ENCODE results near the gene MUS81.

Gene MUS81

DNA sequence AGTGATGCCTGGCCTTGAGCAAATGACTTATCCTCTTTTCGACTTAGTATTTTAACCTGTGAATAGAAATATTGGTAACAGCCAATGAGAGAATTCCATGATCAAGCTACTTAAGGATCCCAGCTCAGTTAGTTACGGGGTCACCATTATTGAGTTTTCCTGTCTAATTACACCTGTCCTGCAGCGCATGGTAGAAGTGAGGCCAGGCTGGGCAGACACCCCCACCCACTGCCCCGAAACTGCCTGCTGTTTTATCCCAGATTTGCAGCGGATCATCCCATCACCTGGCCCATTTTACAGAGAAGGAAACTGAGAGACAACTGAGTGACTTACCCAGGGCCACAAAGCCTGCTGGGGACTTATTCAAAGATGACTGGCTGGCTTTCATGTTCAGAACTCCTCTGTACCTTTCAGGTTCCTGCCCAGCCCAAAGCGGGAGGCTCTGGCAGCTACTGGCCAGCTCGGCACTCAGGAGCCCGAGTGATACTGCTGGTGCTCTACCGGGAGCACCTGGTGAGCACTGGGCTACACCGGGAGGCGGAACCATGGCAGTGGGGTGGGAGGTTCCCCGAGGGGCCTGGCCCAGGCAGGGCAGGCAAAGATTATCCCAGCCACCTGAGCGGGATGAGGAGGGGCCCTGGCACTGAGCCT lies 1.4 kb downstream of the MUS81 start:
- DNase-seq (ENCODE audit: low read depth in 3 of 3), result no peak

DNA sequence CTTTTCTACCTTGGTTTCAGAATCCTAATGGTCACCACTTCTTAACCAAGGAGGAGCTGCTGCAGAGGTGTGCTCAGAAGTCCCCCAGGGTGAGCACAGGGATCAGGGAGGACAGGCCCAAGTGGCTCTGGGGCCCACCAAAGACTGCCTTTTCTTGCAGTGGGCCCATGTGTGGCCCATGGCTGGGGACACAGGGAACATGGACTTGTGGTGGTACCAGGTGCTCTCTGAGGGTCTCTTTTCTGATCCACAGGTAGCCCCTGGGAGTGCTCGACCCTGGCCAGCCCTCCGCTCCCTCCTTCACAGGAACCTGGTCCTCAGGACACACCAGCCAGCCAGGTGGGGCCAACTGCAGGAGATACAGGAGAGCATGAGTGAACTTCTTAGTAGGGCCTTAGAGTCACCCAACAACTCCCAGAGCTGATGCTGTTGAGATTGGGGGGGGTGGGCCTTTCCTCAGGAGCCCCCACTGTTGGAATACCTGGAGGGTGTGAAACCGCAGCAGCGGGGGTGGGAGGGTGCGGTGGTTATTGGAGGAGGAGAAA lies 2.0 kb downstream of the MUS81 start:
- no peak for DNase-seq (ENCODE audit: low read depth in 3 of 3)

DNA sequence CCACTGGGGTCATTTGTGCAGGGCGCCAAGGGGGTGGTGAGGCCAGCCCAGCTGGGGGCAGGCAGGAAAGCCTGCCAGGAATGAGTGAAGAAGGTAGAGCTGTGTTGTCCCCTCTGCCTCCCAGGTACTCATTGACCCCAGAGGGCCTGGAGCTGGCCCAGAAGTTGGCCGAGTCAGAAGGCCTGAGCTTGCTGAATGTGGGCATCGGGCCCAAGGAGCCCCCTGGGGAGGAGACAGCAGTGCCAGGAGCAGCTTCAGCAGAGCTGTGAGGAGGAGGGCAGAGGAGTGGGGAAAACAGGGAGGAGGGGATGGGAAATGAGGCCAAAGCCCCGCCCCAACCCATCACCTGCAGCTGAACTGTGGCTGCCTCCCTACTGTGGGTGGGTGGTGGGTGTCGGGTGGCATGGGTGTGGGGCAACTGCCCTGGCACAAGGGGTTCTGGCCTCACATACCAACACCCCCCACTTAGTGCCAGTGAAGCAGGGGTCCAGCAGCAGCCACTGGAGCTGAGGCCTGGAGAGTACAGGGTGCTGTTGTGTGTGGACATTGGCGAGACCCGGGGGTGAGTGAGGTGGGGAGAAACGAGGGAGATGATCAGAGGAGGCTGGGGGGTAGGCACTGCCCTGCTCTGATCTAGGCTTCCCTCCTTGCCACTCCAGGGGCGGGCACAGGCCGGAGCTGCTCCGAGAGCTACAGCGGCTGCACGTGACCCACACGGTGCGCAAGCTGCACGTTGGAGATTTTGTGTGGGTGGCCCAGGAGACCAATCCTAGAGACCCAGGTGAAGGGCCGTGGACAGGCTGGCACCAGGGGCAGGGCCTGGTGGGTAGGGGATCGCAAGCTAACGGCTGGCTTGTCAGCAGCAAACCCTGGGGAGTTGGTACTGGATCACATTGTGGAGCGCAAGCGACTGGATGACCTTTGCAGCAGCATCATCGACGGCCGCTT lies 3.0 kb downstream of the MUS81 start:
- DNase-seq (ENCODE audit: low read depth in 3 of 3), result no peak

DNA sequence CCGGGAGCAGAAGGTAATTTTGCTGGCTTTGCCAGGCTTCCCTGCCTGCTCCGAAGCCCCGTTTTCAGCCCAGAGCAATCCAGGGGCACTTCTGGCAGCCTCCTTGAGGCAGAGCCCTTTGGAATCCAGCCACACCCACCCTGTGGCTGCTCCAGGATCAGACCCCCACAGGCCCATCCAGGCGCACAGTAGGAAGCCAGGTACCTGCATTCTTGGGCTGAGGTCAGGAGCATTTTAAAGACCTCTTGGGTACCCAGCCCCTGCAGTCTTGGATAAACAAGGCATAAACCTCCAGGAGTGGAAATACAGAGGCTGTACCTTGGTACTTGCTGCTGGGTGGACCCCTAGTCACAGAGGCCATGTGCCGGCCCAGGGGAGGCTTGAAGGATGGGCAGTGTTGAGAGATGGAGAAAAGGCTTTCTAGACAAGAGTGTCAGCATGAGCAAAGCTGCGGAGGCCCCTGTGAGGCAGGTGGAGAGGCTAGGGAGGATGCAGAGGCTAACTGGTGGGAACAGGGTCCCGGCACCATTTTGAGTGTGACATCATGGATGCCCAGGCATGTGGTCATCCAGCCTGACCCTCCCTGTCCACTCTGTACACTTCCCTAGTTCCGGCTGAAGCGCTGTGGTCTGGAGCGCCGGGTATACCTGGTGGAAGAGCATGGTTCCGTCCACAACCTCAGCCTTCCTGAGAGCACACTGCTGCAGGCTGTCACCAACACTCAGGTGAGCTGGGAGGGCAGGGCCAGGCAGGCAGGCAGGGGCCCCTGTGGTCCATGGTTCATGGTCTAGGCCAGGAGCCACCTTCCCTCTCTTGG lies 3.9 kb downstream of the MUS81 start:
- no peak for DNase-seq (ENCODE audit: low read depth in 3 of 3)

DNA sequence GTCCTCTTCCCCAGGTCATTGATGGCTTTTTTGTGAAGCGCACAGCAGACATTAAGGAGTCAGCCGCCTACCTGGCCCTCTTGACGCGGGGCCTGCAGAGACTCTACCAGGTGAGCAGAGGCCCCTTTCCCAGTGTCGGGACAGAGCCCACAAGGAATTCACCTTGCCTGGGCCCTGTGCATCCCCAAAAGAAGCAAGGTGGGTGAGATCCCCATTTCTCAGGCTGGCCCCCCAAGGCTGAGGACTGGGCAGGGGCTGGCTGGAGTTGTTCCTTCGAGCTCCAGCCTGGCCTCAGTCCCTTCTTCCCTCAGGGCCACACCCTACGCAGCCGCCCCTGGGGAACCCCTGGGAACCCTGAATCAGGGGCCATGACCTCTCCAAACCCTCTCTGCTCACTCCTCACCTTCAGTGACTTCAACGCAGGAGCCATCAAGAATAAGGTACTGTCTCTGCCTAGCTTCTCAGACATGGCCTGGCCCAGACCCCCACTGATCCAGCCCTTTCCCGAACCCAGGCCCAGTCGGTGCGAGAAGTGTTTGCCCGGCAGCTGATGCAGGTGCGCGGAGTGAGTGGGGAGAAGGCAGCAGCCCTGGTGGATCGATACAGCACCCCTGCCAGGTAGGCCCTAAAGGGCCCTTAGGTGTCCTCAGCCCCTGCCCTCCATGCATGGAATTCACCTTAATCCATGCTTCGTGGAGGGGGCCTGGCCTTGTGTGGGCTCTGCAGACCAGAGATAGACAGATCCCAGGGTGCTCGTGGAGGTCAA lies 4.7 kb downstream of the MUS81 start:
- no peak for DNase-seq (ENCODE audit: low read depth in 3 of 3)

DNA sequence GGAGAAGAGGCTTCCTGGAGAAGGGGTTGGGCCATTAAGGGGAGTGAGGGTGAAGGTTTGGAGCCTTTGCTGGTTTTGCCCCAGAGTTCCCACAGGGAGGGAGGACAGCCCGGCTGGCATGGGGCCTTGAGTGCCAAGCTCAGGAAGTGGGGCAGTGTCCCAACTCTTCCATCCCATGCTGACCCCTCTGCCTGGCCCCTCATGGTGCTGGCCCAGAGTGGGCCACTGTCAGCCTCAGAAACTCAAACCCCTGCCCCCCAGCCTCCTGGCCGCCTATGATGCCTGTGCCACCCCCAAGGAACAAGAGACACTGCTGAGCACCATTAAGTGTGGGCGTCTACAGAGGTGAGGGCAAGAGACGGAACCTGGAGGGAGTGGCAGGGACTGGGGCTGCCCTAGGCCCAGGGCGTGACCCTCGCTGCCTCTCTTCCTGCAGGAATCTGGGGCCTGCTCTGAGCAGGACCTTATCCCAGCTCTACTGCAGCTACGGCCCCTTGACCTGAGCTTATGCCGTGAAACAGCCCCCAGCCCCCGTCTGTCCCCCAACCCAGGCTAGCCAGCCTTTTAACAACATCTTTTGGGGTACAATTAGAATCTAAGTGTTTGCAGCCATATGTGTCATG lies 5.4 kb downstream of the MUS81 start:
- DNase-seq (ENCODE audit: low read depth in 3 of 3), result no peak

DNA sequence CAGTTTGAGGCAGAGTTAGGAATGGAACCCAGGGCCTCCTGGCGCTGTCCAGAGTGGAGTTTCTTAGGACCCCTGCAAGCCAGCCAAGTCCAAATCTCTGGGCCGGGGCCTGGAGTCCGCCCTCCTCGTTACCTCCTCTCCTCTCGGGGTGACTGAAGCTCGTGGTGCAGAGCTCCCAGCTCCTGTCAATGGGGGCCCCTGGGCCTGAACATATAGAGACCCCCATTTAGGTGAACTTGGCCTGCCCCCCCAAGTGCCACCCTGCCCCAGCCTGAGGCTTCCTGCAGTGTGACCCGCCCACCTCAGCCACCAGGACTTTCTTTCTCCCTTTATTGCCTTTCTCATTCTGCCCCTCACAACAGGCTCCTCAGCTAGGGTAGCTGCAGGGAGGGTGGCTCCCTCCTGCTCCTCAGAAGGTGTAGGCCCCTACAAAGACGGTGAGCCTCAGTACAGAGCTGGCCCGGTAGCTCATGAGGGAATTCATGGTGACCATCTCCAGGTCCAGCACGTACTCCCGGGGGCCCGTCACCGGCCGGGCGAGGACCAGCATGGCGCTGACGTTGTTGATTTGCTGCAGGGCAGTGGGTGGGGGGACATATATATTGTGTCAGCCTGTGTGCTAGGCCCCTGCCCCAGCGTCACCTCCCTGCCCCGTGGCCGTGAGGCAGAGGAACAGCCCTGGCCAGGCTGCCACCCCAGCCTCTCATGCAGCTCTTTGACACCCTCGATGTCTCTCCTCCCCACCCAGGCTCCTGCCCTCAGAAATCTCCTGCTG lies 6.5 kb downstream of the MUS81 start:
- DNase-seq (ENCODE audit: low read depth in 3 of 3), result no peak

DNA sequence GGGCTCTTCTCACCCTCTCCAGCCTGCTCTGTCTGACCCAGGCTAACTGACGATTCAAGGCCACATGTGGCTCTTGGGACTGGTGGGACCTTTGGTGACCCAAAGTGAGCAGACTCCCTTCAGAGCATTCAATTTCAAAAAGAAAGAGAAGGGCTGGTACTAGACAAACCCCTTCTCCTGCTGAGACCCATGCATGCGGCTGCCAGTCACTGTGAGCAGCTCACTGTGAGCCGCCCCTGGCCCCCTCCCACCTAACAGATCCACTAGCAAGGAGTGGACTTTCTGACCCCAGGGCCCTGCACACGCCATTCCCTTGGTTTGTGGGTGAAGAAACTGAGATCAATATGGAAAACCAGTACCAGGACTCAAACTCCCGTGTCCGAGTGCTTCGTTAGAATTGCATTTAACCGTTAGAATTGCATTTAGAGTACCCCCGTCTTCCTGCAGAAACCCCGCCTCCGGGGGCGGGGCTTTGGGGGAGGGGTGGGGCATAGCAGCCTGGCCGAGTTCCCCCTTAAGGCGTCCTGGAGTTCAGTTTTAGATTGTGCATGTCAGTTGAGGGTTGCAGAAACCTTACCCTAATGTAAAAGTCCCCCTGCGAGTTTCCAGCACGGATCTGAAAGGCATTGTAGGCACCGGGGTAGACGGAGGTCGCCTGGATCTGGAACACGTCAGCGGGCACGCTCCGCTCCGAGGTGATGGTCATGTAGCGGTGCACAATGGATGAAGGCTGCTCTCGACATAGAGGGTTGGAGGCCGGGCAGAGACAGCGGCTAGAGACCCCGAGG lies 7.2 kb downstream of the MUS81 start:
- DNase-seq (ENCODE audit: low read depth in 3 of 3), result no peak

DNA sequence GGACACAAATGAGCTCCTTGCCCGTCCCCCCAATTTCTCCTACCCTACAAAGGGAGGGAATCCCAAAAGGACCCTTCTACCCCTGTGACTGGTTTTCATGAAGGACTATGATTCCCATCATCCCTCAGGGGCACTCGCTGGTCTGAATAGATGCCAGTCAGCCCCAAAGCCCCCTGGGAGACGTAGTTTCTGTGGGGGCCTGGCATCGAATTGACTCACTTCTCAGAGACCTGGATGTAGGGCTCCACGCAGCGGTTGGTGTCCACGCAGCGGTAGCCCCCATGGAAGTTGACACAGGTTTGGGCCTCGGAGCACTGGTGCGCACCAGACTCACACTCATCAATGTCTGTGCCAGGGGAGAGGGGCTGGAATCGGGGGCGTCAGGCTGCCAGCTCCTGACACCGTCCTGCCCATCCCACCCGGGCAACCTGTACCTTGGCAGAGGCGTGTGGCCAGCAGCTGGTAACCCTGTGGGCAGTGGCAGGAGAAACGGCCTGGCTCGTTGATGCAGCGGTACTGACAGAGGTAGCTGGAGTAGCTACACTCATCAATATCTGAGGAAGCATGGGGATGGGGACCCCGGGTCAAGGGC lies 7.9 kb downstream of the MUS81 start:
- no peak for DNase-seq (ENCODE audit: low read depth in 3 of 3)

DNA sequence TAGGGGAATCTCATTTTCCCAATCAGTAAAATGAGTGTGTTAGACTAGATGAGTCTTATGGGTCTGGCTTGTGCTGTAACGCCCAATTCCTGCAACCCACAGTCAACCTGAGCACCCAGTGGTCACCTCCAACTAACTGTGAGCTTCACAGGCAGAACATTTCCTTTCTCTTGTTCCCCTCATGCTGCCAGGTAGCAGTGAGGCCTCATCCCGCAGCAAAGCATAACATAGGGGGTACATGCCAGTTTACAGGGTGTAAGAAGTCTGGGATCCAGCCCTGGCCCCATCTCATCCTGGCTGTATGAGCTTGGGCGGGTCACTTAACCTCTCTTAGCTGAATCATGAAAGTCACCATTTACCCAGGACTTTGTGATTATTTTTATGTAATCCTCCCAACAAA lies 8.7 kb downstream of the MUS81 start:
- no peak for DNase-seq (ENCODE audit: low read depth in 3 of 3)

DNA sequence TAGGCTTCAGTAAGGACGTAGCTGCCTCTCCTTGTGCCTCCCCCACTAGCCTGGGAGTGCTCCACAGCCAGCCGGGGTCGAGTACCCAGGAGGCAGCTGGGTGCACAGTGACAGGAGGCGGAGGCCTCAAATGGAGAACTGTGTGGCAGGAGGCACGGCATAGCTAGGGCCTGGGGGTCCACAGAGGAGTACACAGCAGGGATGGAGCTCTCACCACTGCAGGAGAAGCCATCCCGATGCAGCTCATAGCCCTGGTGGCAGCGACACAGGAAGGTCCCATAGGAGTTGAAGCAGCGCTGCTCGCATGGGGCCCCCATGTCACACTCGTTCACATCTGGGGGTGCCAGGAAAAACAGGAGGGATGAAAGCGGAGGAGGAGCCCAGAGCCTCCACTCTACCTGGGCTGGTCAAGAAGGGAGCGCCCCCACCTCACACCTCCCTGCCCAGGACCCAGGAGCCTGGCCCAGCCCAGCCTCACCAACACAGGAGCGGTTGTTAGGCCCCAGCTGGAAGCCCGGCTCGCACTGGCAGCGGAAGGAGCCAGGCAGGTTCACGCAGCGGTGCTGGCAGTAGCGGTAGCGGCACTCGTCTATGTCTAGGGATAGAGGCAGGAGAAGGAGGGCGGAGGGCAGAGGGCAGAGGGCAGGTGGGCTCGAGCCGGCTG lies 9.5 kb downstream of the MUS81 start:
- DNase-seq (ENCODE audit: low read depth in 3 of 3), result no peak

DNA sequence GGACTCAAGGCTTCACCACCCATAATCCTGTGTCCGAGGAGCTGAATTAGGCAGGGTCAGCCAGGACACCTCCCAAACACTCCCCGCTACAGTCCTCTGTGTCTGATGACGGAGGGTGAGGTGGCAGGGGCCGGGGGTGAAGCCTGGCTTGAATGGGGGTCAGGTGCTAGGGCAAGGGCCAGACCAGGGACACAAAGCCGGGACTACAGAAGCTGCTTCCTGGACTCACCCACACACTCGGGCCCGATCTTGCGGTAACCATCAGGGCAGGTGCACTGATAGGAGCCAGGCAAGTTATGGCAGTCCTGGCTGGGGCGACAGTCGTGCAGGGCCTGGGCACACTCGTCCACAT lies 10.1 kb downstream of the MUS81 start:
- no peak for DNase-seq (ENCODE audit: low read depth in 3 of 3)

DNA sequence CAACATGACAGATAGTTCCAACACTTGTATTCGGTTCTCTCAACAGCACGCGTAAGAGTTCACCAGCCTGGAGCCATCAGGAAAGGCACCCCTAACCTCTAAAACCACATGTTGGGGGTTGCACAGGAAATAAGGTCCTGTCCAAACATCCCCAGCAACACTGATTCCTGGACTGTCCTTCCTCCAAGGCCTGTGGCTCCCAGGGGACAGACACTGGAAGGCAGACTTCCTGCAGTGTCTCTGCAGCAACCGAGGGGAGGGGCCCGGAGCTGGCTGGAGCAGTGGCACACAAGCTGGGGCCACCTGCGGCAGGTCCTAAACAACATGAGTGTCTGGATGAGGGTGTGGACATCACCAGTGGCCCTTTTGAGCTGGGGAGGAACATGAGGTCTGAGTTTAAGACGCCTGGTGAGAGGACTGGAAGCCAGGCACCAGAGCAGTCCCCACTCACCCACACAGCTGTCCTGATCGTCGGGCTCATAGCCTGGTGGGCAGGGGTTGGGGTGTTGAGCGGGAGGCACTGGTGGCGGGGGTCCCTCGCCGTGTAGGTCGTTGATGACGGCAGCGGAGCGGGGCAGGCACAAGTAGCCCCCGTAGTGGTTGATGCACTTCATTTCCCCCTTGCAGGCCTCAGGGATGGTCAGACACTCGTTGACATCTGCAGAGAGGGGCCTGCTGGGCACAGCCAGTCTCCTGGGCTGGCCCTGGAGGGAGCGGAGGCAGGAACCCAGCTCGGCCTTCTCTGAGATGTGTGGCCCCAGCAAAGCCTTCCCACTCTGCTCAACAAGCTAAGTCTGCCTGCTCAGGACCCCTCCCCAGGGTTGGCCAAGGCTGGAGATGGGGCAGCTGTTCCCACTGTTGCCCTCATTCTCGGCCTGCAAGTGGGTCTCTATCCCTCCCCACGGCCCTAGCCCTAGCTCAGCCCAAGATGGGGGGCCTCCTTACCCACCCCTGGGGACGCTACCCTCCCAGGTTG lies 10.8 kb downstream of the MUS81 start:
- no peak for DNase-seq (ENCODE audit: low read depth in 3 of 3)

DNA sequence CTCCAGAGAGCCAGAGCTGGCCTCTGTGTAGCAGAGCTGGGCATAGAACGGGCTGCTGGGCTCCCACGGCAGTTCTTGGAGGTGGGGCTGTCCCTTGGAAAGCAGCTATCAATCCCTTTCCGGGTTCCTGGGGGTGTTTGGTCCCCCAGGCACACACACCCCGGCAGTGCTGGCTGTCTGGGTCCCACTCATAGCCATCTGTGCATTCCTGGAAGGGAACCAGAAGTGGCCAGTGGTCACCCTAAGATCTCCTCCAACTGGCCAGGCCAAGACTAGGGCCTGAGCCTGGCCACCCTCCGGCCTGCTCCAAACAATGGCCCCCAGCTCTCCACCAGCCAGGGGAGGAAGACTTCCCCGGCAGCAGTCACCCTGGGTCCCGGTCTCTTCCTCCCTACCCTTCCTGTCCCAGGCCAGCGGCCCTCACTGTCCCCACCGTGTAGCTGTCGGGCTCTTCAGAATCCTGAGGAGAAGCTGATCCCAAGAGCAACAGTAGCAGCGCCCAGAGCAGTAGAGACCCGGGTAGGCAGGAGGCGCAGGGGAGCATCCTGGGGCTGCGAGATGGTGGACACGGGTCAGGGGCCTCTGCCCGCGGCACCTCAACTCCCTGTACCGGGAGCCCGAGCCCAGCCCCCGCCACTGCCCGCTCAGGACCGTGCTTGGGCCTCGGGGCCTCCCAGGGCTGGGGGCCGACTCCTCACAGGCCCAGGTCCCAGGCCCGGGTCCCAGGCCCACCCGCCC lies 11.7 kb downstream of the MUS81 start:
- DNase-seq (ENCODE audit: low read depth in 3 of 3), result no peak

DNA sequence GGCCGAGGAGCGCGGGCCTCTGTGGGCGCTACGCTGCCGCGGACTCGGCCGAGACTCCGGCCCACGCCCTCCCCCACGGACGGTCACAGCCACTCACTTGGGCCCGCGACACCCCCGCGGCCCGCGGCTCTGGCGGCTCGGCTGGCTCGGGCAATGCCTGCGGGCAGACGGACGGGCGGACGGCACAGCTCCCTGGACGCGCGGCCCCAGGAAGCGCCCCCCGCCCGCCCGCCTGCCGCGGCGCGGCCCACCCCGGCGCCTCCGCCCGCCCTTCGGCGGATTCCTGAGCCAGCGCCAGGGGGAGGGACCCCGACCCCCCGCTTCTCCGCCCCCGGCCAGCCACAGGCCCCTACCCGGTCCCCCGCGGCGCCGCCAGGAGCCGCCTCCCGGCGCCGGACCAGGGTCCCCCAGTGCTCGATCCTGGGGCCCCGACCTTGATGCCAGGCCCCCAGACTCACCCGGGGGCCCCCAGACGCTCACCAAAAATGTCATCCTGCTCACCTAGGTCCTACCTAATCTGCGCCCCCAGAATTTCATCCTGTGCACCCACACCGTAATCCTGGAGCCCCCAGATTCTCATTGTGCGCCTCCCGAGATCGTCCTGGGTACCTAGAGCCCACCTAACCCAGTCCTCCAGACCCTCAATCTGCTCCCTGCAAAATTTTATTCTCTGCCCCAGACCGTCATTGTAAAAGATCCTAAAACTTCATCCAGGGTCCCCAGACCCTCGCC lies 12.5 kb downstream of the MUS81 start, which contains the start of gene EFEMP2:
EFEMP2 (minus strand) TSS at position 215 of the 732 bp plus-strand sequence. CDS start 446 bp downstream, outside the sequence.
- no peak for DNase-seq (ENCODE audit: low read depth in 3 of 3)

Measured in stimulated activated CD4-positive, alpha-beta T cell treated with anti-CD3 and anti-CD28 coated beads, TNF-alpha, amount 100 ng/mL, for 4 hours (primary cell).